Liver (tissue), 9 donors: ENCODE results near the gene SSC4D. TPM values are rescaled to one million over a fixed set of nuclear protein-coding genes. Genes with fewer than 3 reads are reported as not detected.

Source experiments
- DNase-seq: peaks from one replicate; pipeline ENCODE4 v3.0.0-alpha.2; 2017; ENCODE audit warnings: low spot score
- H3K27ac ChIP-seq, 2 donors: one replicate each; pipeline ENCODE4 v1.7.0; 2013; ENCODE audit warnings: inconsistent platforms in 2 of 2, low read length in 2 of 2, control low read depth in 1 of 2, low read depth in 1 of 2, mild to moderate bottlenecking in 1 of 2
- H3K27me3 ChIP-seq, 4 donors: one replicate each; pipeline versions ENCODE4 v1.6.1 to v1.7.0; 2013; ENCODE audit warnings: low read length in 3 of 4, inconsistent platforms in 1 of 4, mild to moderate bottlenecking in 1 of 4, moderate library complexity in 1 of 4; ENCODE audit not compliant: control insufficient read depth in 4 of 4, insufficient read depth in 4 of 4
- H3K36me3 ChIP-seq, 4 donors: one replicate each; pipeline versions ENCODE4 v1.6.1 to v1.7.0; 2013; ENCODE audit warnings: low read length in 3 of 4, mild to moderate bottlenecking in 3 of 4, low read depth in 1 of 4, moderate library complexity in 1 of 4; ENCODE audit not compliant: control insufficient read depth in 4 of 4, insufficient read depth in 3 of 4
- H3K4me1 ChIP-seq, 4 donors: one replicate each; pipeline versions ENCODE4 v1.6.1 to v1.7.0; 2013; ENCODE audit warnings: low read length in 3 of 4, mild to moderate bottlenecking in 3 of 4, moderate library complexity in 1 of 4; ENCODE audit not compliant: control insufficient read depth in 4 of 4, insufficient read depth in 4 of 4
- H3K4me3 ChIP-seq, 3 donors: one replicate each; pipeline versions ENCODE4 v1.6.1 to v1.7.0; 2013; ENCODE audit warnings: low read length in 3 of 3, control low read depth in 1 of 3, low read depth in 1 of 3, mild to moderate bottlenecking in 1 of 3
- H3K9ac ChIP-seq, 2 donors: one replicate each; pipeline ENCODE4 v1.7.0; 2013; ENCODE audit warnings: low read length in 2 of 2, mild to moderate bottlenecking in 2 of 2, moderate library complexity in 2 of 2, control low read depth in 1 of 2, low read depth in 1 of 2
- H3K9me3 ChIP-seq, 4 donors: one replicate each; pipeline versions ENCODE4 v1.6.1 to v1.7.0; 2013; ENCODE audit warnings: low read length in 3 of 4; ENCODE audit not compliant: control insufficient read depth in 4 of 4
- CTCF ChIP-seq: fragments of 150-350 bp; IDR thresholded peaks from 2 replicates; pipeline ENCODE4 v1.5.1; 2017; ENCODE audit warnings: improper control_type of control experiment, low read depth, low read length; ENCODE audit not compliant: missing input control
- EGR1 ChIP-seq, 2 donors: IDR thresholded peaks; 2 replicates each; pipeline ENCODE4 v1.6.1; 2016 to 2018; ENCODE audit warnings: antibody characterized with exemption in 2 of 2, low read depth in 2 of 2
- FOXA2 ChIP-seq: IDR thresholded peaks from 2 replicates; pipeline ENCODE4 v1.6.1; 2016; ENCODE audit warnings: antibody characterized with exemption
- GABPA ChIP-seq, 2 donors: IDR thresholded peaks in 1 of 2; conservative IDR thresholded peaks in 1 of 2; 2 replicates each; pipeline ENCODE4 v1.6.1; 2016; ENCODE audit warnings: antibody characterized with exemption in 2 of 2, mild to moderate bottlenecking in 1 of 2, moderate library complexity in 1 of 2
- HNF4A ChIP-seq, 2 donors: conservative IDR thresholded peaks; 2 replicates each; pipeline ENCODE4 v1.6.1; 2016; ENCODE audit warnings: antibody characterized with exemption in 2 of 2, mild to moderate bottlenecking in 2 of 2
- HNF4G ChIP-seq: IDR thresholded peaks from 2 replicates; pipeline ENCODE4 v1.6.1; 2016; ENCODE audit warnings: antibody characterized with exemption
- NR2F2 ChIP-seq: IDR thresholded peaks from 2 replicates; pipeline ENCODE4 v1.6.1; 2016; ENCODE audit warnings: antibody characterized with exemption
- RAD21 ChIP-seq, 2 donors: IDR thresholded peaks; 2 replicates each; pipeline ENCODE4 v1.6.1; 2016; ENCODE audit warnings: antibody characterized with exemption in 2 of 2, mild to moderate bottlenecking in 2 of 2
- RXRA ChIP-seq, 2 donors: IDR thresholded peaks; 2 replicates each; pipeline ENCODE4 v1.6.1; 2017 to 2018; ENCODE audit warnings: antibody characterized with exemption in 2 of 2, mild to moderate bottlenecking in 1 of 2
- SP1 ChIP-seq: IDR thresholded peaks from 2 replicates; pipeline ENCODE4 v1.6.1; 2018; ENCODE audit warnings: antibody characterized with exemption, mild to moderate bottlenecking
- TAF1 ChIP-seq: conservative IDR thresholded peaks from 2 replicates; pipeline ENCODE4 v1.6.1; 2016; ENCODE audit warnings: antibody characterized with exemption, mild to moderate bottlenecking
- YY1 ChIP-seq: IDR thresholded peaks from 2 replicates; pipeline ENCODE4 v1.6.1; 2016; ENCODE audit warnings: antibody characterized with exemption, mild to moderate bottlenecking
- WGBS: extraction: QIAGEN DNeasy Blood & Tissue Kit; methylation state at CpG from one replicate; pipeline ENCODE4 v1.1.7; 2013; 5-methylcytosine and 5-hydroxymethylcytosine counted together
- polyA plus RNA-seq, 2 donors: library from polyadenylated mRNA; stranded (reverse) in 1 of 2; unstranded in 1 of 2; fragments of 200-250 nt in 1 of 2; fragments of >200 nt in 1 of 2; fragmentation: Nextera tagmentation in 1 of 2; extraction: Ambion mirVana in 1 of 2; gene quantifications; one replicate each; pipeline versions ENCODE4 v1.2.1 to v1.2.3, GENCODE V29; 2013 to 2015
- total RNA-seq, 2 donors: library from RNA; depleted of rRNA; stranded (reverse); fragments of >200 nt; gene quantifications; one replicate each; pipeline ENCODE4 v1.2.3, GENCODE V29; 2014
- TF ChIP-seq, protein P1 (sequence below): IDR thresholded peaks from 2 replicates; pipeline ENCODE4 v1.6.1; 2016; ENCODE audit warnings: antibody characterized with exemption
- TF ChIP-seq, protein P2 (sequence below): IDR thresholded peaks from 2 replicates; pipeline ENCODE4 v1.6.1; 2016; ENCODE audit warnings: antibody characterized with exemption
- TF ChIP-seq, protein P3 (sequence below): IDR thresholded peaks from 2 replicates; pipeline ENCODE4 v1.6.1; 2016; ENCODE audit warnings: antibody characterized with exemption, mild to moderate bottlenecking
- donor health status: healthy.
- donor health status: healthy.
- donor health status: healthy.
- donor health status: healthy.
- donor health status: healthy.

Gene SSC4D
- total and polyA plus RNA-seq, 4 donors, result 1.2 to 2.3 (median 1.5) TPM

DNA sequence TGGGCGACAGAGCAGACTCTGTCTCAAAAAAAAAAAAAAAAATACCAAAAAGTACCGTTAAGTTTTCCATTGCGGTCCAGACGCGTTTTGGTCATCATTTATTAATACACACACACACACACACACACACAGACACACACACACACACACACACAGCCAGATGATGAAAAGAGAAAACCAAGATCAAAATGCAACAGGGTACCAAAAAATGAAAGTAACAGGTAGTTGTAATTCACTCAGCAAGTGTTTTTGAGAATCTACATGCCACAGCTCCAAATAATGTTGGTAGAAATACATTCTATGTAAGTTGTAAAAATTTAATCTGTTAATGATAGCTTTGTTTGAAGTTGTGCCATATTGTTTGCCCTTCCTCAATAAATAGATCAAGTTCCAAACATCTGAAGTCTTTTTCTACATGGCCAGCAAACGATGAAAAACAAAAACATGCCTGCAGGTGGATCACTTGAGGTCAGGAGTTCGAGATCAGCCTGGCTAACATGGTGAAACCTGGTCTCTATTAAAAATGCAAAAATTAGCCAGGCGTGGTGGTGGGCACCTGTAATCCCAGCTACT, 60.1 kb downstream of the SSC4D start:
- no peaks in the 10 kb centered on the region for H3K9me3 ChIP-seq
- peaks cover 7 to 19% (median 14%) of the 10 kb centered on the region in 4 donors for H3K36me3 ChIP-seq
- no peaks in the 10 kb centered on the region for H3K27me3 ChIP-seq
- TF ChIP-seq HNF4G, result no peak
- H3K27ac ChIP-seq, result no peak overlapping the region
- DNase-seq, result no peak
- 77% methylated on average over 8 of the region's 8 CpGs for WGBS
- peaks cover 6 to 39% (median 20%) of the 10 kb centered on the region in 4 donors for H3K4me1 ChIP-seq
- H3K4me3 ChIP-seq, result no peak overlapping the region
- no peak overlapping the region for H3K9ac ChIP-seq

GRCh38 chr7:76347710-76348109, 61.8 kb downstream of the SSC4D start:
- H3K36me3 ChIP-seq, result peaks cover 7 to 22% (median 14%) of the 10 kb centered on the region in 4 donors
- 75% methylated on average over 5 of the region's 5 CpGs for WGBS
- no peak overlapping the region for H3K9ac ChIP-seq
- H3K27ac ChIP-seq, result no peak overlapping the region
- DNase-seq, result no peak
- H3K4me1 ChIP-seq, result peaks cover 6 to 50% (median 30%) of the 10 kb centered on the region in 4 donors
- H3K9me3 ChIP-seq, result no peaks in the 10 kb centered on the region
- no peak overlapping the region for H3K4me3 ChIP-seq
- no peaks in the 10 kb centered on the region for H3K27me3 ChIP-seq
- TF ChIP-seq, protein P1, sequence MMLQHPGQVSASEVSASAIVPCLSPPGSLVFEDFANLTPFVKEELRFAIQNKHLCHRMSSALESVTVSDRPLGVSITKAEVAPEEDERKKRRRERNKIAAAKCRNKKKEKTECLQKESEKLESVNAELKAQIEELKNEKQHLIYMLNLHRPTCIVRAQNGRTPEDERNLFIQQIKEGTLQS, result no peak
- TF ChIP-seq TAF1, result no peak
- TF ChIP-seq, protein P2, sequence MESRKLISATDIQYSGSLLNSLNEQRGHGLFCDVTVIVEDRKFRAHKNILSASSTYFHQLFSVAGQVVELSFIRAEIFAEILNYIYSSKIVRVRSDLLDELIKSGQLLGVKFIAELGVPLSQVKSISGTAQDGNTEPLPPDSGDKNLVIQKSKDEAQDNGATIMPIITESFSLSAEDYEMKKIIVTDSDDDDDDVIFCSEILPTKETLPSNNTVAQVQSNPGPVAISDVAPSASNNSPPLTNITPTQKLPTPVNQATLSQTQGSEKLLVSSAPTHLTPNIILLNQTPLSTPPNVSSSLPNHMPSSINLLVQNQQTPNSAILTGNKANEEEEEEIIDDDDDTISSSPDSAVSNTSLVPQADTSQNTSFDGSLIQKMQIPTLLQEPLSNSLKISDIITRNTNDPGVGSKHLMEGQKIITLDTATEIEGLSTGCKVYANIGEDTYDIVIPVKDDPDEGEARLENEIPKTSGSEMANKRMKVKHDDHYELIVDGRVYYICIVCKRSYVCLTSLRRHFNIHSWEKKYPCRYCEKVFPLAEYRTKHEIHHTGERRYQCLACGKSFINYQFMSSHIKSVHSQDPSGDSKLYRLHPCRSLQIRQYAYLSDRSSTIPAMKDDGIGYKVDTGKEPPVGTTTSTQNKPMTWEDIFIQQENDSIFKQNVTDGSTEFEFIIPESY, result no peak
- TF ChIP-seq GABPA (IDR thresholded peaks at IDR 0.05 in 1 of 2, conservative IDR thresholded peaks at IDR 0.05 in 1 of 2), result no peak
- no peak for TF ChIP-seq SP1
- TF ChIP-seq YY1, result no peak

GRCh38 chr7:76346778-76347177, 62.7 kb downstream of the SSC4D start:
- H3K36me3 ChIP-seq, result peaks cover 7 to 22% (median 16%) of the 10 kb centered on the region in 4 donors
- no peak overlapping the region for H3K4me3 ChIP-seq
- peak; percentile 85 for TF ChIP-seq NR2F2
- TF ChIP-seq SP1, result no peak
- no peaks in the 10 kb centered on the region for H3K27me3 ChIP-seq
- 69% methylated on average over 8 of the region's 8 CpGs for WGBS
- peaks cover 4 to 47% (median 30%) of the 10 kb centered on the region in 4 donors for H3K4me1 ChIP-seq
- H3K27ac ChIP-seq, result peak overlapping the region in 1 of 2 donors; percentile 23
- DNase-seq, result no peak
- no peak overlapping the region for H3K9ac ChIP-seq
- H3K9me3 ChIP-seq, result no peaks in the 10 kb centered on the region

DNA sequence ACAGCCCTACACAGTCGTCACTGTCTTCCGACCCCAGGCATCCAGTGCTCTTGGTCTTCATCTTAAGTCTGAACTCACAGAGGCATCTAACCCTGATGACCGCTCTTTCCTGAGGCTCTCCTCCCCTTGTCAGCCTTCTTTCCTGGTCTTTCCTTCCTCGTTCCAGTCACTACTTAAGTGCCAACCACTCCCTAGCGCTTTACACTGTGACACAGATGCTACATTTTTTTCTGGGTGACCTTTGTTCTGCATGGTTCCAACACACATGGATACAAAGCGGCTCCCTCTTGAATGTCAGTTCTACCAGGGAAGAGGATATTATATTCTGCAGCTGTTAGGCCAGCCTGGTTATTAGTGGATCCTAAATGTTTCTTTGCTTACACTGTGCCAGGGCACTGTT, 63.4 kb downstream of the SSC4D start:
- Histone ChIP-seq H3K4me1 (peaks cover 4 to 47% (median 30%) of the 10 kb centered on the region in 4 donors), H3K4me3 (no peak overlapping the region), H3K27me3 (no peaks in the 10 kb centered on the region), H3K9me3 (no peaks in the 10 kb centered on the region), H3K27ac (peak overlapping the region in 1 of 2 donors; percentile 23), H3K9ac (no peak overlapping the region), H3K36me3 (peaks cover 7 to 22% (median 16%) of the 10 kb centered on the region in 4 donors)
- WGBS, result 79% methylated on average over 6 of the region's 6 CpGs
- DNase-seq, result no peak
- TF ChIP-seq FOXA2 (no peak), RXRA (IDR thresholded peaks at IDR 0.05) (peak in 1 of 2 donors; percentile 9), SP1 (peak; percentile 42), EGR1 (IDR thresholded peaks at IDR 0.05; ENCODE audit: low read depth in 2 of 2) (no peak), CTCF (no peak), YY1 (no peak), HNF4A (conservative IDR thresholded peaks at IDR 0.05) (peak; percentile 67 to 68), RAD21 (IDR thresholded peaks at IDR 0.05) (no peak), HNF4G (peak; percentile 41), NR2F2 (no peak)
- TF ChIP-seq, protein P3, sequence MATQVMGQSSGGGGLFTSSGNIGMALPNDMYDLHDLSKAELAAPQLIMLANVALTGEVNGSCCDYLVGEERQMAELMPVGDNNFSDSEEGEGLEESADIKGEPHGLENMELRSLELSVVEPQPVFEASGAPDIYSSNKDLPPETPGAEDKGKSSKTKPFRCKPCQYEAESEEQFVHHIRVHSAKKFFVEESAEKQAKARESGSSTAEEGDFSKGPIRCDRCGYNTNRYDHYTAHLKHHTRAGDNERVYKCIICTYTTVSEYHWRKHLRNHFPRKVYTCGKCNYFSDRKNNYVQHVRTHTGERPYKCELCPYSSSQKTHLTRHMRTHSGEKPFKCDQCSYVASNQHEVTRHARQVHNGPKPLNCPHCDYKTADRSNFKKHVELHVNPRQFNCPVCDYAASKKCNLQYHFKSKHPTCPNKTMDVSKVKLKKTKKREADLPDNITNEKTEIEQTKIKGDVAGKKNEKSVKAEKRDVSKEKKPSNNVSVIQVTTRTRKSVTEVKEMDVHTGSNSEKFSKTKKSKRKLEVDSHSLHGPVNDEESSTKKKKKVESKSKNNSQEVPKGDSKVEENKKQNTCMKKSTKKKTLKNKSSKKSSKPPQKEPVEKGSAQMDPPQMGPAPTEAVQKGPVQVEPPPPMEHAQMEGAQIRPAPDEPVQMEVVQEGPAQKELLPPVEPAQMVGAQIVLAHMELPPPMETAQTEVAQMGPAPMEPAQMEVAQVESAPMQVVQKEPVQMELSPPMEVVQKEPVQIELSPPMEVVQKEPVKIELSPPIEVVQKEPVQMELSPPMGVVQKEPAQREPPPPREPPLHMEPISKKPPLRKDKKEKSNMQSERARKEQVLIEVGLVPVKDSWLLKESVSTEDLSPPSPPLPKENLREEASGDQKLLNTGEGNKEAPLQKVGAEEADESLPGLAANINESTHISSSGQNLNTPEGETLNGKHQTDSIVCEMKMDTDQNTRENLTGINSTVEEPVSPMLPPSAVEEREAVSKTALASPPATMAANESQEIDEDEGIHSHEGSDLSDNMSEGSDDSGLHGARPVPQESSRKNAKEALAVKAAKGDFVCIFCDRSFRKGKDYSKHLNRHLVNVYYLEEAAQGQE, result no peak
